ENCODE results near the gene LTBP1.
A peak's percentile ranks its signal among the peaks of the same experiment; 100 is the strongest.
"Not testable (repeated sequence)": the region's sequence is repeated elsewhere in the genome, so short reads cannot be mapped to it uniquely, and the experiment has no call there.

The LTBP1 gene

GRCh38 chr2:33371304-33372090, 424.7 kb downstream of the LTBP1 start:
- DNase-seq (ENCODE audit: low read depth in 1 of 2, low spot score in 1 of 2): no peak

- no peak for DNase-seq (ENCODE audit: low read depth in 1 of 2, low spot score in 1 of 2)
These were observed 426.3 kb downstream of the LTBP1 start for GRCh38 chr2:33372940-33373553.

GRCh38 chr2:33373986-33374385, 427.2 kb downstream of the LTBP1 start:
- DNase-seq (ENCODE audit: low read depth in 1 of 2, low spot score in 1 of 2): no peak

GRCh38 chr2:33375054-33375453, 428.3 kb downstream of the LTBP1 start:
- DNase-seq (ENCODE audit: low read depth in 1 of 2, low spot score in 1 of 2): no peak

- no peak for DNase-seq (ENCODE audit: low read depth in 1 of 2, low spot score in 1 of 2)
These were observed 430.3 kb downstream of the LTBP1 start for GRCh38 chr2:33377048-33377447.

GRCh38 chr2:33378556-33379210, 431.9 kb downstream of the LTBP1 start:
- DNase-seq (ENCODE audit: low read depth in 1 of 2, low spot score in 1 of 2): no peak

GRCh38 chr2:33380001-33380609, 433.4 kb downstream of the LTBP1 start:
- DNase-seq (ENCODE audit: low read depth in 1 of 2, low spot score in 1 of 2): no peak

GRCh38 chr2:33380719-33381118, 434.0 kb downstream of the LTBP1 start:
- no peak for DNase-seq (ENCODE audit: low read depth in 1 of 2, low spot score in 1 of 2)

GRCh38 chr2:33381301-33381858, 434.6 kb downstream of the LTBP1 start:
- DNase-seq (ENCODE audit: low read depth in 1 of 2, low spot score in 1 of 2): no peak

- DNase-seq (ENCODE audit: low read depth in 1 of 2, low spot score in 1 of 2): no peak
These were observed 437.3 kb downstream of the LTBP1 start for GRCh38 chr2:33383855-33384598.

- DNase-seq (ENCODE audit: low read depth in 1 of 2, low spot score in 1 of 2): no peak
These were observed 437.8 kb downstream of the LTBP1 start for GRCh38 chr2:33384599-33384961.

GRCh38 chr2:33388996-33389395, 442.2 kb downstream of the LTBP1 start:
- no peak for DNase-seq (ENCODE audit: low read depth in 1 of 2, low spot score in 1 of 2)

- DNase-seq (ENCODE audit: low read depth in 1 of 2, low spot score in 1 of 2): not testable (repeated sequence)
These were observed 442.9 kb downstream of the LTBP1 start for GRCh38 chr2:33389695-33390094.

GRCh38 chr2:33391529-33392255, 444.9 kb downstream of the LTBP1 start:
- DNase-seq (ENCODE audit: low read depth in 1 of 2, low spot score in 1 of 2): no peak

GRCh38 chr2:33392366-33392765, 445.6 kb downstream of the LTBP1 start:
- no peak for DNase-seq (ENCODE audit: low read depth in 1 of 2, low spot score in 1 of 2)

- no peak for DNase-seq (ENCODE audit: low read depth in 1 of 2, low spot score in 1 of 2)
These were observed 448.3 kb downstream of the LTBP1 start for GRCh38 chr2:33395034-33395433.

GRCh38 chr2:33395655-33396249, 449.0 kb downstream of the LTBP1 start:
- DNase-seq (ENCODE audit: low read depth in 1 of 2, low spot score in 1 of 2): peak in 1 of 2 donors; percentile 10

GRCh38 chr2:33404321-33404720, 457.6 kb downstream of the LTBP1 start:
- DNase-seq (ENCODE audit: low read depth in 1 of 2, low spot score in 1 of 2): no peak

- no peak for DNase-seq (ENCODE audit: low read depth in 1 of 2, low spot score in 1 of 2)
These were observed 459.9 kb downstream of the LTBP1 start for GRCh38 chr2:33406622-33407021.

GRCh38 chr2:33408109-33408508, 461.4 kb downstream of the LTBP1 start:
- no peak for DNase-seq (ENCODE audit: low read depth in 1 of 2, low spot score in 1 of 2)
